Activated CD8-positive, alpha-beta memory T cell treated with anti-CD3 and anti-CD28 coated beads, Interleukin-2, amount 50 U/mL, for 24 hours (primary cell): ENCODE measurements around the gene GALNT18.
"Not testable (repeated sequence)": the region's sequence is repeated elsewhere in the genome, so short reads cannot be mapped to it uniquely, and the experiment has no call there.

ENCODE experiments used
- DNase-seq: peaks from one replicate; pipeline ENCODE4 v3.0.0-alpha.2; 2020; ENCODE audit errors: extremely low read depth

The GALNT18 gene

GRCh38 chr11:11384829-11385228, 237.0 kb downstream of the GALNT18 start:
- DNase-seq = no peak

- no peak for DNase-seq
Observed at GRCh38 chr11:11383995-11384394, 237.8 kb downstream of the GALNT18 start.

- no peak for DNase-seq
Observed at GRCh38 chr11:11382858-11383532, 238.8 kb downstream of the GALNT18 start.

GRCh38 chr11:11381471-11382105, 240.2 kb downstream of the GALNT18 start:
- no peak for DNase-seq

GRCh38 chr11:11380883-11381282, 240.9 kb downstream of the GALNT18 start:
- no peak for DNase-seq

GRCh38 chr11:11380340-11380739, 241.5 kb downstream of the GALNT18 start:
- no peak for DNase-seq

GRCh38 chr11:11379661-11380060, 242.1 kb downstream of the GALNT18 start:
- DNase-seq = no peak

GRCh38 chr11:11378184-11378940, 243.4 kb downstream of the GALNT18 start:
- DNase-seq = no peak

- DNase-seq = no peak
Observed at GRCh38 chr11:11374358-11375148, 247.3 kb downstream of the GALNT18 start.

- DNase-seq = no peak
Observed at GRCh38 chr11:11373934-11374333, 247.9 kb downstream of the GALNT18 start.

- DNase-seq = no peak
Observed at GRCh38 chr11:11372461-11372860, 249.3 kb downstream of the GALNT18 start.

GRCh38 chr11:11370962-11371303, 250.9 kb downstream of the GALNT18 start:
- DNase-seq = no peak

GRCh38 chr11:11370255-11370961, 251.4 kb downstream of the GALNT18 start:
- DNase-seq = no peak

GRCh38 chr11:11366793-11367192, 255.0 kb downstream of the GALNT18 start:
- no peak for DNase-seq

GRCh38 chr11:11363674-11364073, 258.1 kb downstream of the GALNT18 start:
- DNase-seq = no peak

- DNase-seq = no peak
Observed at GRCh38 chr11:11359611-11360010, 262.2 kb downstream of the GALNT18 start.

- no peak for DNase-seq
Observed at GRCh38 chr11:11356842-11357241, 265.0 kb downstream of the GALNT18 start.

- DNase-seq = not testable (repeated sequence)
Observed at GRCh38 chr11:11352878-11353277, 268.9 kb downstream of the GALNT18 start, which contains the start of gene CSNK2A3. Gene CSNK2A3, minus strand, starts transcription at chr11:11353250. Its CDS starts 131 bp downstream, at chr11:11353119.

GRCh38 chr11:11351851-11352250, 270.0 kb downstream of the GALNT18 start:
- not testable (repeated sequence) for DNase-seq

- no peak for DNase-seq
Observed at GRCh38 chr11:11351042-11351586, 270.7 kb downstream of the GALNT18 start.

- no peak for DNase-seq
Observed at GRCh38 chr11:11349870-11350337, 271.9 kb downstream of the GALNT18 start.
